Skeletal muscle tissue (tissue), 4 donors: Measurements from ENCODE around the gene SIAH3. TPM values are rescaled to one million over a fixed set of nuclear protein-coding genes. Genes with fewer than 3 reads are reported as not detected.

Experiments used
- H3K27ac ChIP-seq: one replicate; pipeline ENCODE4 v1.7.0; 2013; ENCODE audit warnings: mild to moderate bottlenecking, low read depth, low read length, inconsistent platforms
- H3K27me3 ChIP-seq, 3 donors: one replicate each; pipeline ENCODE4 v1.7.0; 2013; ENCODE audit warnings: low read length in 3 of 3; ENCODE audit not compliant: control insufficient read depth in 3 of 3, insufficient read depth in 3 of 3
- H3K36me3 ChIP-seq, 3 donors: one replicate each; pipeline ENCODE4 v1.7.0; 2013; ENCODE audit warnings: low read length in 3 of 3; ENCODE audit not compliant: control insufficient read depth in 3 of 3, insufficient read depth in 3 of 3
- H3K4me1 ChIP-seq, 3 donors: one replicate each; pipeline ENCODE4 v1.7.0; 2013; ENCODE audit warnings: low read length in 3 of 3, mild to moderate bottlenecking in 3 of 3; ENCODE audit not compliant: control insufficient read depth in 3 of 3, insufficient read depth in 3 of 3
- H3K4me3 ChIP-seq, 3 donors: one replicate each; pipeline ENCODE4 v1.7.0; 2013; ENCODE audit warnings: low read length in 3 of 3
- H3K9ac ChIP-seq, 3 donors: one replicate each; pipeline ENCODE4 v1.7.0; 2013; ENCODE audit warnings: low read length in 3 of 3, mild to moderate bottlenecking in 3 of 3, moderate library complexity in 2 of 3, low read depth in 1 of 3
- H3K9me3 ChIP-seq, 3 donors: one replicate each; pipeline ENCODE4 v1.7.0; 2013; ENCODE audit warnings: low read length in 3 of 3; ENCODE audit not compliant: control insufficient read depth in 3 of 3
- total RNA-seq: library from RNA; depleted of rRNA; stranded (reverse); fragments of >200 nt; gene quantifications from one replicate; pipeline ENCODE4 v1.2.3, GENCODE V29; 2014
- donor health status: Osteomylitis.

Gene SIAH3
- total RNA-seq, 1 donor from 2014 or later = under 0.01 TPM

GRCh38 chr13:45811891-45812694 lies 39.5 kb downstream of the SIAH3 start:
- H3K9me3 ChIP-seq = no peaks in the 10 kb centered on the region
- H3K27me3 ChIP-seq = peaks cover 0 to 4% (median 0%) of the 10 kb centered on the region in 3 donors
- no peak overlapping the region for H3K27ac ChIP-seq
- no peaks in the 10 kb centered on the region for H3K36me3 ChIP-seq
- no peak overlapping the region for H3K4me3 ChIP-seq
- H3K4me1 ChIP-seq = no peaks in the 10 kb centered on the region
- no peak overlapping the region for H3K9ac ChIP-seq

- peaks cover 0 to 4% (median 0%) of the 10 kb centered on the region in 3 donors for H3K27me3 ChIP-seq
- no peak overlapping the region for H3K4me3 ChIP-seq
Measured at GRCh38 chr13:45809801-45810394, 41.7 kb downstream of the SIAH3 start.

DNA sequence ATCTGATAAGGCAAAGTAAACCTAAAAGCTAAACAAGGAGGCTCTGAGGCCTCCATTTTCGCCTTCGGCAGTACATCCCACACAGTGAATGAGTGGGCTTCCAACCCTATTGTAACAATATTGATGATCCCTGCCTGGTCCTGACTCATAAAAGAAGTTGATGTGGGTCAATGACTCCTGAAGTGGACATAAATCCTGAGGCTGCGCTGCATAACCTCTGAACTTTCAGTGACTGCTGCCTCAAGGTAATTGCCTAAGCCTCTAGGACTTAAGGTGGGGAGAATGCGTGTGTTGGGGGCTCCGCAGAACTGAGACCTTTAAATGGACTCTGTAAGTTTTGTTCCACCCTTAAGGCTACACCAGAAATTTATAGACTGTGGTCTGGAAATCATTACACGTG lies 42.6 kb downstream of the SIAH3 start:
- no peak overlapping the region for H3K27ac ChIP-seq
- no peaks in the 10 kb centered on the region for H3K4me1 ChIP-seq
- H3K9ac ChIP-seq = no peak overlapping the region
- H3K4me3 ChIP-seq = no peak overlapping the region
- no peaks in the 10 kb centered on the region for H3K36me3 ChIP-seq
- H3K27me3 ChIP-seq = peaks cover 0 to 4% (median 0%) of the 10 kb centered on the region in 3 donors
- no peaks in the 10 kb centered on the region for H3K9me3 ChIP-seq

More at GRCh38 chr13:45809801-45810394, 41.7 kb downstream of the SIAH3 start:
- Histone ChIP-seq H3K36me3 (no peaks in the 10 kb centered on the region), H3K9me3 (no peaks in the 10 kb centered on the region), H3K9ac (no peak overlapping the region), H3K4me1 (no peaks in the 10 kb centered on the region), H3K27ac (no peak overlapping the region)

DNA sequence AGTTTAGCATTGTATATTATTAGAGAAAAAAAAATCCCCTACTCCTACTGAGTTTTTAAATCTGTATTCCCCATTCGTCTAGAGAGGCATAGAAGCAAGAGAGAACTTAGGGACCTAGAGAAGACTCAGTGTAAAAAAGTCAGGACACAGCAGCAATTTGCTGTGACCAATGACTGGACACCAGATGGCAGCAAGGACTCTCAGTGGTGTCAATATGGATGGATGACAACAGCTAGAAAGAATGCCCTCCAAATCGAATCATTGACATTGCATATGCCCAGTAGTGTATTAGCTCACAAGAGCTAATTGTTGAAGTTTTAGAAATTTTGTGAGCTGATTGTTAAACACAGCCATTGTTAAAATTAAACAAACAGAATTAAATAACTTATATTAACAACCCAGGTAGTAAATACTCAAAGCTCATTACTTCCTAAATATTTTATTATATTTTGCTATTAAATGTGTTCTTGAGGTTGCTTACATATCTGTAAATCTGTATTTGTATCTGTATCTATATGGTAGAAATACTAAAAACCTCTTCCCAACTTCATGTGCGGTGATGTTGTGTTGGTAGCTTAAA lies 43.9 kb downstream of the SIAH3 start:
- H3K27me3 ChIP-seq = no peaks in the 10 kb centered on the region
- no peaks in the 10 kb centered on the region for H3K36me3 ChIP-seq
- H3K9me3 ChIP-seq = no peaks in the 10 kb centered on the region
- no peak overlapping the region for H3K4me3 ChIP-seq
- H3K4me1 ChIP-seq = no peaks in the 10 kb centered on the region
- H3K27ac ChIP-seq = no peak overlapping the region
- H3K9ac ChIP-seq = no peak overlapping the region

- Histone ChIP-seq H3K36me3 (no peaks in the 10 kb centered on the region), H3K4me1 (peaks cover 3 to 7% (median 7%) of the 10 kb centered on the region in 3 donors), H3K9me3 (no peaks in the 10 kb centered on the region), H3K27ac (no peak overlapping the region), H3K27me3 (no peaks in the 10 kb centered on the region), H3K9ac (no peak overlapping the region), H3K4me3 (no peak overlapping the region)
Measured at GRCh38 chr13:45800485-45800884, 51.1 kb downstream of the SIAH3 start.

GRCh38 chr13:45799451-45799850 lies 52.1 kb downstream of the SIAH3 start:
- Histone ChIP-seq H3K9ac (no peak overlapping the region), H3K36me3 (no peaks in the 10 kb centered on the region), H3K27ac (no peak overlapping the region), H3K4me1 (peaks cover 3 to 7% (median 7%) of the 10 kb centered on the region in 3 donors), H3K27me3 (no peaks in the 10 kb centered on the region), H3K4me3 (no peak overlapping the region), H3K9me3 (no peaks in the 10 kb centered on the region)

GRCh38 chr13:45798851-45799250 lies 52.7 kb downstream of the SIAH3 start:
- no peak overlapping the region for H3K4me3 ChIP-seq
- H3K4me1 ChIP-seq = peaks cover 3 to 7% (median 7%) of the 10 kb centered on the region in 3 donors
- no peak overlapping the region for H3K27ac ChIP-seq
- no peaks in the 10 kb centered on the region for H3K36me3 ChIP-seq
- no peaks in the 10 kb centered on the region for H3K9me3 ChIP-seq
- no peaks in the 10 kb centered on the region for H3K27me3 ChIP-seq
- H3K9ac ChIP-seq = no peak overlapping the region

- Histone ChIP-seq H3K4me3 (no peak overlapping the region), H3K36me3 (no peaks in the 10 kb centered on the region), H3K4me1 (peaks cover 3 to 7% (median 7%) of the 10 kb centered on the region in 3 donors), H3K27me3 (no peaks in the 10 kb centered on the region), H3K9ac (no peak overlapping the region), H3K9me3 (no peaks in the 10 kb centered on the region), H3K27ac (no peak overlapping the region)
Measured at GRCh38 chr13:45796426-45797235, 54.9 kb downstream of the SIAH3 start.

DNA sequence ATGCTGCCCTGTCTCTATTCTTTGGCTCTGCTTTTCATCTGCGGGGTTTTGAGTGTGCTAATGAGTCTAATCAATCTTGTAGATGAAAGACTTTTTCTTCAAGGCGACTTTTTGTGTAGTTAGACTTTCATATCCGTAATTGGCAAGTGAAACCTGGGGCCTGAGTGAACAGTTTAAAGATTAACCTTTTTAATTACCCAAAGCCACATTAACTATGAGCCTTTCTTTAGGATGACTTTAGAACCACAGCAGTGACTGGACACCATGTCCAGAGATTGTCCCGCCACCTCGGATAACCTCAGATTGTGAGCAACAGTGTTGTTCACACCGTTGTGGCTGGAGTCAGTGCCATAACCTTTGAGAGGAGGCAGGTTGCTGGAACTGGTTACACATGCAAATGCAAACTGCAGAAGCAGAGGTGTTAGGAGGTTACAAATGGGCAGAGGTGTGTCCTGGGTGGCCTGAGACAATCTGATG lies 58.7 kb downstream of the SIAH3 start:
- Histone ChIP-seq H3K4me3 (no peak overlapping the region), H3K9ac (no peak overlapping the region), H3K27me3 (no peaks in the 10 kb centered on the region), H3K36me3 (no peaks in the 10 kb centered on the region), H3K9me3 (no peaks in the 10 kb centered on the region), H3K4me1 (no peaks in the 10 kb centered on the region), H3K27ac (no peak overlapping the region)
